H1 (cell line): ENCODE results near the gene SIGLEC12. TPM values are rescaled to one million over a fixed set of nuclear protein-coding genes. Genes with fewer than 3 reads are reported as not detected.

Source experiments
- CHD1 ChIP-seq: IDR thresholded peaks from 2 replicates; pipeline ENCODE4 v1.6.1; 2012; ENCODE audit warnings: low read depth, low read length, improper control_type of control experiment
- SUZ12 ChIP-seq: fragments of 200-600 bp; sonication (generic); IDR thresholded peaks from 2 replicates; pipeline ENCODE4 v1.6.1; 2012; ENCODE audit warnings: mild to moderate bottlenecking, inconsistent platforms, low read length, moderate library complexity, mixed read lengths
- polyA plus RNA-seq, 7 experiments: library from polyadenylated mRNA; depleted of rRNA in 3 of 7; stranded (reverse) in 5 of 7; unstranded in 2 of 7; fragments of >200 nt in 5 of 7; fragments of 200-250 nt in 2 of 7; gene quantifications; 1 replicate in 5 of 7; 2 replicates in 1 of 7; 4 replicates in 1 of 7; pipeline versions ENCODE4 v1.2.1 to v1.2.3, GENCODE V29; 2011 to 2013; ENCODE audit warnings: missing spikeins in 2 of 7, mixed read lengths in 2 of 7
- total RNA-seq: library from RNA; stranded (reverse); fragmentation: NEBNext Ultra II Directional; extraction: Animal tissue kit (Norgen Biotek cat#: 25700); gene quantifications from 2 replicates; pipeline ENCODE4 v1.2.1, GENCODE V29; 2021

Gene SIGLEC12
- total and polyA plus RNA-seq, 2 of the 8 experiments (the other 6 are each of a cell fraction or from before 2014, with no cell fraction given), result not detected

DNA sequence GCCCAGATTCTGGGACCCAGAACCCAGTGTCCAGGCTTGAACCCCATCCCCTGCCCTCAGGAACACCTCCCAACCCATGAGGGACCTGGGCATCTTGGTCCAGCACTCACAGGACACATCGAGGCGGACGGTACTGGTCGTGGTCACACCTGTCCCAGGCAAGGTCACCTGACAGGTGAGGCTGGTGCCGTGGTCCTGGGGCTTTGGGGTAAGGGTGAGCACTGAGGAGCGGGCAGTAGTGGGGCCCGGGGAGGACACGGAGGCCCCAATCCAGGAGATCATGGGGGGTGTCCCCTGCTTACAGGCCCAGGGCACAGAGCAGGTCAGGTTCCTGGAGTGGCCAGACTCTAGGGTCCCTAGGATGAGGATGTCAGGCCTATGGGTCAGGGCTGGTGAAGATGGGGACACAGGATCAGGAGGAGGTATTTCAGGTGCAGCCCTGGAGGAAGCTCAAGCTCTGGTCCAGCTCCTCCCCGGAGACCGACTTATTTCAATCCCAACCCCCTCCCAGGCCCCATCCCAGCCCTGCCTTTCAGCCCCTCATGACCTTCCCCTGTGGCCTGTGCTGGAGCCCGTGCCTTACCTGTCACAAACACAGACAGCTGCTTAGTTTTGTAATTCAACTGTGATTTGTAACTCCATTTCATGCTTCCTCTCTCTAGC lies 44.1 kb downstream of the SIGLEC12 start (continued):
- TF ChIP-seq SUZ12 (no peak), CHD1 (no peak)
